K562 (cell line): ENCODE results near the gene DTNA. TPM values are rescaled to one million over a fixed set of nuclear protein-coding genes. Genes with fewer than 3 reads are reported as not detected.

Source experiments
- ATAC-seq: fragments of 200-7000 bp; cut with Tn5 transposase; 3 replicates; pipeline ENCODE4 v1.9.1; 2020; ENCODE audit warnings: moderate library complexity
- BruUV-seq: library from RNA; stranded (reverse); fragments of 400-500 nt; replicated peaks from 2 replicates; lab custom pipeline; 2021; lab: Mats Ljungman, UMichigan
- CTCF ChIA-PET: fragments of 300-600 bp; formaldehyde crosslinking; extraction: SDS; loops from one replicate; lab custom pipeline; 2021; ENCODE audit warnings: low intra/inter-chr PET ratio; lab: Yijun Ruan, JAX
- POLR2A ChIA-PET: fragments of 300-600, 350-650 bp; sonication (Branson Sonifier 250); formaldehyde crosslinking; extraction: SDS; loops from one replicate; lab custom pipeline; 2021; ENCODE audit warnings: antibody characterized with exemption, inconsistent platforms; lab: Yijun Ruan, JAX
- DNase-seq, 4 experiments: peaks; one replicate each; pipeline versions ENCODE4 v3.0.0 to v3.0.0-alpha.2; 2011 to 2018; ENCODE audit warnings: low spot score in 3 of 4, mixed read lengths in 3 of 4; ENCODE audit errors: extremely low read depth in 1 of 4
- FAIRE-seq: peaks from 2 replicates; lab custom pipeline; 2011; peaks lifted over from hg19 to GRCh38; lab: Jason Lieb, UNC
- H2AFZ ChIP-seq: 2 replicates; pipeline ENCODE4 v1.6.0; 2011; ENCODE audit warnings: low read depth, low read length, control low read depth, inconsistent platforms
- H3K27ac ChIP-seq: fragments of 200-600 bp; 3 replicates; pipeline ENCODE4 v1.8.0; 2011; ENCODE audit warnings: low read depth, mild to moderate bottlenecking, control low read depth, inconsistent platforms, low read length, moderate library complexity, mixed read lengths; ENCODE audit errors: extremely low read depth
- H3K27me3 ChIP-seq, 2 experiments: fragments of 300-600 bp in 1 of 2; 2 replicates in 1 of 2; 3 replicates in 1 of 2; pipeline versions ENCODE4 v1.6.0 to v1.8.0; 2011; ENCODE audit warnings: inconsistent platforms in 2 of 2, low read length in 2 of 2, mild to moderate bottlenecking in 1 of 2, mixed read lengths in 1 of 2, moderate library complexity in 1 of 2; ENCODE audit not compliant: control insufficient read depth in 2 of 2, insufficient read depth in 2 of 2
- H3K36me3 ChIP-seq: fragments of 300-600 bp; 3 replicates; pipeline ENCODE4 v1.8.0; 2011; ENCODE audit warnings: mild to moderate bottlenecking, low read length, inconsistent platforms; ENCODE audit not compliant: control insufficient read depth, insufficient read depth
- H3K4me1 ChIP-seq, 2 experiments: fragments of 200-600 bp in 1 of 2; replicated peaks in 1 of 2; 2 replicates in 1 of 2; 3 replicates in 1 of 2; pipeline versions ENCODE4 v1.5.1 to v1.8.0; 2011; ENCODE audit warnings: inconsistent platforms in 2 of 2, low read length in 2 of 2, mild to moderate bottlenecking in 1 of 2, mixed read lengths in 1 of 2, moderate library complexity in 1 of 2; ENCODE audit not compliant: control insufficient read depth in 2 of 2, insufficient read depth in 2 of 2
- H3K4me2 ChIP-seq: 2 replicates; pipeline ENCODE4 v1.6.1; 2011; ENCODE audit warnings: low read length, control low read depth, inconsistent platforms, mixed read lengths; ENCODE audit not compliant: insufficient read depth
- H3K4me3 ChIP-seq: fragments of 200-600 bp; sonication (generic), shearing (Covaris generic); 2 replicates; pipeline ENCODE4 v1.5.1; 2016; ENCODE audit warnings: control low read depth, inconsistent platforms
- H3K79me2 ChIP-seq: fragments of 200-600 bp; 3 replicates; pipeline ENCODE4 v1.8.0; 2011; ENCODE audit warnings: low read length, inconsistent platforms; ENCODE audit not compliant: control insufficient read depth, insufficient read depth
- H3K9ac ChIP-seq, 2 experiments: 2 replicates each; pipeline versions ENCODE4 v1.6.0 to v1.6.1; 2011; ENCODE audit warnings: low read depth in 2 of 2, low read length in 2 of 2, control low read depth in 1 of 2, inconsistent platforms in 1 of 2, mild to moderate bottlenecking in 1 of 2, mixed read lengths in 1 of 2; ENCODE audit not compliant: insufficient read depth in 1 of 2
- H3K9me1 ChIP-seq: one replicate; pipeline ENCODE4 v1.6.0; 2011; ENCODE audit warnings: inconsistent platforms, mild to moderate bottlenecking, low read length, moderate library complexity; ENCODE audit not compliant: control insufficient read depth, insufficient read depth
- H3K9me3 ChIP-seq: replicated peaks from 2 replicates; pipeline ENCODE4 v1.5.1; 2011; ENCODE audit warnings: low read depth, low read length, inconsistent platforms; ENCODE audit not compliant: control insufficient read depth, insufficient read depth
- H4K20me1 ChIP-seq: replicated peaks from 2 replicates; pipeline ENCODE4 v1.6.1; 2011; ENCODE audit warnings: low read length, inconsistent platforms, mixed read lengths; ENCODE audit not compliant: control insufficient read depth, insufficient read depth
- CSDE1 ChIP-seq, 2 experiments: fragments of 450-650 bp; IDR thresholded peaks; 2 replicates each; pipeline ENCODE4 v1.6.1; 2016; ENCODE audit warnings: mild to moderate bottlenecking in 1 of 2
- EP300 ChIP-seq: IDR thresholded peaks from 2 replicates; pipeline ENCODE4 v1.6.1; 2012; ENCODE audit warnings: low read length, improper control_type of control experiment
- FUS ChIP-seq: fragments of 200-400 bp; formaldehyde crosslinking; optimal IDR thresholded peaks from 2 replicates; pipeline ENCODE3; 2017; ENCODE audit warnings: low read depth, low read length
- KLF6 ChIP-seq: fragments of 250-450 bp; sonication (Bioruptor Pico); IDR thresholded peaks from 2 replicates; pipeline ENCODE4 v1.4.0; 2020; ENCODE audit warnings: mild to moderate bottlenecking, moderate library complexity, borderline replicate concordance
- LEF1 ChIP-seq: fragments of 450-650 bp; IDR thresholded peaks from 2 replicates; pipeline ENCODE4 v1.6.1; 2016; ENCODE audit warnings: mild to moderate bottlenecking
- PRMT5 ChIP-seq: sonication (generic); formaldehyde crosslinking; IDR thresholded peaks from 2 replicates; pipeline ENCODE4 v1.5.0; 2020; ENCODE audit warnings: missing genetic modification reagents
- RFX7 ChIP-seq: fragments of 250-450 bp; sonication (Bioruptor Pico); IDR thresholded peaks from 2 replicates; pipeline ENCODE4 v1.5.1; 2021; ENCODE audit warnings: mild to moderate bottlenecking
- SNRNP70 ChIP-seq: fragments of 200-400 bp; formaldehyde crosslinking; optimal IDR thresholded peaks from 2 replicates; pipeline ENCODE3; 2017; ENCODE audit warnings: low read depth, low read length
- SP2 ChIP-seq: IDR thresholded peaks from 2 replicates; pipeline ENCODE4 v1.6.1; 2011; ENCODE audit warnings: mild to moderate bottlenecking, low read depth, low read length, moderate library complexity; ENCODE audit not compliant: poor library complexity, severe bottlenecking; ENCODE audit errors: extremely low read depth
- TBP ChIP-seq: optimal IDR thresholded peaks from 2 replicates; pipeline ENCODE3; 2011; ENCODE audit warnings: low read depth, low read length, improper control_type of control experiment
- ZNF134 ChIP-seq: fragments of 250-450 bp; sonication (Bioruptor Pico); conservative IDR thresholded peaks from 2 replicates; pipeline ENCODE4 v1.4.0; 2020
- ZNF354B ChIP-seq: fragments of 250-450 bp; sonication (Bioruptor Pico); IDR thresholded peaks from 2 replicates; pipeline ENCODE4 v1.4.0; 2020
- ZNF785 ChIP-seq: fragments of 250-450 bp; sonication (Bioruptor Pico); IDR thresholded peaks from 2 replicates; pipeline ENCODE4 v1.4.0; 2020; ENCODE audit warnings: mild to moderate bottlenecking
- ZSCAN29 ChIP-seq: fragments of 450-650 bp; IDR thresholded peaks from 2 replicates; pipeline ENCODE4 v1.6.1; 2017
- WGBS: fragments of 100-300 bp; shearing (Covaris generic); methylation state at CpG from one replicate; pipeline ENCODE4 v1.1.6; 2016; ENCODE audit warnings: low coverage, mixed read lengths; ENCODE audit not compliant: insufficient coverage; ENCODE audit errors: missing lambda C conversion rate; 5-methylcytosine and 5-hydroxymethylcytosine counted together
- in situ Hi-C: fragments of 300-500 bp; cut with MboI; formaldehyde crosslinking; loops from 4 replicates; pipeline ENCODE4 v1.15.0; 2018; ENCODE audit warnings: inconsistent platforms, mixed read lengths
- intact Hi-C: fragments of 100-400 bp; cut with micrococcal nuclease; formaldehyde crosslinking; loops from 2 replicates; pipeline ENCODE4 v1.14.2; 2022
- polyA plus RNA-seq, 8 experiments: library from polyadenylated mRNA; depleted of rRNA in 4 of 8; stranded (reverse) in 5 of 8; unstranded in 3 of 8; fragments of >200 nt; fragmentation: Nextera tagmentation in 2 of 8; fragmentation: Illumina TruSeq in 1 of 8; extraction: Ambion mirVana in 2 of 8; extraction: Trizol in 1 of 8; gene quantifications; 2 replicates each; pipeline versions ENCODE4 v1.2.1 to v1.2.3, GENCODE V29; 2011 to 2014; ENCODE audit warnings: inconsistent platforms in 1 of 8, missing spikeins in 1 of 8
- total RNA-seq, 7 experiments: library from RNA; depleted of rRNA in 6 of 7; stranded (reverse); fragments of >200 nt in 6 of 7; fragmentation: Illumina TruSeq in 2 of 7; extraction: Trizol in 2 of 7; gene quantifications; 2 replicates each; pipeline versions ENCODE4 v1.2.1 to v1.2.3, GENCODE V29; 2011 to 2021; ENCODE audit warnings: low replicate concordance in 1 of 7
- TF ChIP-seq, protein P1 (sequence below), 2 experiments: fragments of 450-650 bp; IDR thresholded peaks; 2 replicates each; pipeline ENCODE4 v1.6.1; 2016
- TF ChIP-seq, protein P2 (sequence below): fragments of 450-650 bp; formaldehyde crosslinking; IDR thresholded peaks from 2 replicates; pipeline ENCODE4 v1.4.0; 2022; ENCODE audit warnings: missing genetic modification characterization
- TF ChIP-seq, protein P3 (sequence below): fragments of 450-650 bp; formaldehyde crosslinking; IDR thresholded peaks from 2 replicates; pipeline ENCODE4 v1.4.0; 2022; ENCODE audit warnings: mild to moderate bottlenecking, moderate library complexity

Gene DTNA
- total and polyA plus RNA-seq, 9 of the 15 experiments (the other 6 are each of a cell fraction or from before 2014, with no cell fraction given) = 0.07 to 2.4 (median 0.22) TPM; not detected in 2

DNA sequence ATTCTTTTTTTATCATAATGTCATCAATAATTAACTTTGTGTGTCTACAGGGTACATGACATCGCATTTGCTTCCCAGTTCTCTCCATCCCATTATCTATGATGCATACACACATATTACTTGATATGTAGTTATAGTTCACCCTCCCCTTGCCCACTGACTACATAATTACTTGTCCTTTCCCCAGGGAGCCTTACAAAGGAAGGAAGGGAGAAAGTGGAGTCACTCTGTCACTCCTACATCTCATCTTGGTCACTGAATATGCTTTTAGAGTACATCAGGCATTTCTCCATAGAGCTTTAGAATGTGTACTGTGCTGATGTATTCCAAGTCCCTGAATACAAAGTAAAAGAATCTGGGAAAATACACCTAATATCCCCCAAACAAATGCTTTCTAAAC is 6.0 kb upstream of the DTNA start:
- intact Hi-C loops (no loop called here), in situ Hi-C loops (no loop called here)
- H3K4me2 ChIP-seq = no peak overlapping the region
- H3K4me3 ChIP-seq = no peak overlapping the region
- ChIA-PET POLR2A (no interaction called here), CTCF (no interaction called here)
- DNase-seq (no peak), ATAC-seq (no peak), FAIRE-seq (no peak)
- no peak overlapping the region for H2AFZ ChIP-seq
- no peaks in the 10 kb centered on the region for H3K36me3 ChIP-seq
- H3K9me1 ChIP-seq = no peaks in the 10 kb centered on the region
- no TSS peak for BruUV-seq
- H3K9me3 ChIP-seq = no peaks in the 10 kb centered on the region
- H3K4me1 ChIP-seq = no peaks in the 10 kb centered on the region
- no peak overlapping the region for H3K27ac ChIP-seq
- WGBS = 0% methylated on average over 1 of the region's 1 CpG
- TF ChIP-seq, protein P1, sequence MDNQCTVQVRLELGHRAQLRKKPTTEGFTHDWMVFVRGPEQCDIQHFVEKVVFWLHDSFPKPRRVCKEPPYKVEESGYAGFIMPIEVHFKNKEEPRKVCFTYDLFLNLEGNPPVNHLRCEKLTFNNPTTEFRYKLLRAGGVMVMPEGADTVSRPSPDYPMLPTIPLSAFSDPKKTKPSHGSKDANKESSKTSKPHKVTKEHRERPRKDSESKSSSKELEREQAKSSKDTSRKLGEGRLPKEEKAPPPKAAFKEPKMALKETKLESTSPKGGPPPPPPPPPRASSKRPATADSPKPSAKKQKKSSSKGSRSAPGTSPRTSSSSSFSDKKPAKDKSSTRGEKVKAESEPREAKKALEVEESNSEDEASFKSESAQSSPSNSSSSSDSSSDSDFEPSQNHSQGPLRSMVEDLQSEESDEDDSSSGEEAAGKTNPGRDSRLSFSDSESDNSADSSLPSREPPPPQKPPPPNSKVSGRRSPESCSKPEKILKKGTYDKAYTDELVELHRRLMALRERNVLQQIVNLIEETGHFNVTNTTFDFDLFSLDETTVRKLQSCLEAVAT (IDR thresholded peaks at IDR 0.05) = no peak
- TF ChIP-seq LEF1 (no peak), ZNF134 (CRISPR knock-in tag) (no peak), FUS (no peak), ZNF785 (CRISPR knock-in tag) (no peak), CSDE1 (IDR thresholded peaks at IDR 0.05) (no peak), ZSCAN29 (no peak), KLF6 (no peak), RFX7 (no peak), PRMT5 (CRISPR knock-in tag) (no peak), SP2 (no peak), EP300 (no peak), SNRNP70 (no peak), ZNF354B (no peak), TBP (no peak)
- TF ChIP-seq, protein P2, sequence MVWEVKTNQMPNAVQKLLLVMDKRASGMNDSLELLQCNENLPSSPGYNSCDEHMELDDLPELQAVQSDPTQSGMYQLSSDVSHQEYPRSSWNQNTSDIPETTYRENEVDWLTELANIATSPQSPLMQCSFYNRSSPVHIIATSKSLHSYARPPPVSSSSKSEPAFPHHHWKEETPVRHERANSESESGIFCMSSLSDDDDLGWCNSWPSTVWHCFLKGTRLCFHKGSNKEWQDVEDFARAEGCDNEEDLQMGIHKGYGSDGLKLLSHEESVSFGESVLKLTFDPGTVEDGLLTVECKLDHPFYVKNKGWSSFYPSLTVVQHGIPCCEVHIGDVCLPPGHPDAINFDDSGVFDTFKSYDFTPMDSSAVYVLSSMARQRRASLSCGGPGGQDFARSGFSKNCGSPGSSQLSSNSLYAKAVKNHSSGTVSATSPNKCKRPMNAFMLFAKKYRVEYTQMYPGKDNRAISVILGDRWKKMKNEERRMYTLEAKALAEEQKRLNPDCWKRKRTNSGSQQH (CRISPR knock-in tag) = no peak
- TF ChIP-seq, protein P3, sequence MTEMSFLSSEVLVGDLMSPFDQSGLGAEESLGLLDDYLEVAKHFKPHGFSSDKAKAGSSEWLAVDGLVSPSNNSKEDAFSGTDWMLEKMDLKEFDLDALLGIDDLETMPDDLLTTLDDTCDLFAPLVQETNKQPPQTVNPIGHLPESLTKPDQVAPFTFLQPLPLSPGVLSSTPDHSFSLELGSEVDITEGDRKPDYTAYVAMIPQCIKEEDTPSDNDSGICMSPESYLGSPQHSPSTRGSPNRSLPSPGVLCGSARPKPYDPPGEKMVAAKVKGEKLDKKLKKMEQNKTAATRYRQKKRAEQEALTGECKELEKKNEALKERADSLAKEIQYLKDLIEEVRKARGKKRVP (CRISPR knock-in tag) = no peak
- H3K9ac ChIP-seq = no peak overlapping the region
- H4K20me1 ChIP-seq = no peaks in the 10 kb centered on the region
- no peaks in the 10 kb centered on the region for H3K79me2 ChIP-seq
- H3K27me3 ChIP-seq = no peaks in the 10 kb centered on the region
